GM12878 (cell line): ENCODE data around the gene ARHGEF6. TPM values are rescaled to one million over a fixed set of nuclear protein-coding genes. Genes with fewer than 3 reads are reported as not detected.

ENCODE experiments used
- ASH2L ChIP-seq: fragments of 300-600, 200-600 bp; sonication (generic); IDR thresholded peaks from 2 replicates; pipeline ENCODE4 v1.6.1; 2017; ENCODE audit warnings: low read depth, mild to moderate bottlenecking, borderline replicate concordance
- CEBPB ChIP-seq, 2 experiments: fragments of 150-350 bp in 1 of 2; IDR thresholded peaks; 2 replicates each; pipeline ENCODE4 v1.6.1; 2012 to 2014; ENCODE audit warnings: low read depth in 2 of 2, low read length in 2 of 2, borderline replicate concordance in 1 of 2, inconsistent platforms in 1 of 2
- CREB1 ChIP-seq: IDR thresholded peaks from 2 replicates; pipeline ENCODE4 v1.6.1; 2012; ENCODE audit warnings: low read depth, mild to moderate bottlenecking, inconsistent platforms
- CREM ChIP-seq: IDR thresholded peaks from 2 replicates; pipeline ENCODE4 v1.6.1; 2014; ENCODE audit warnings: antibody characterized with exemption, low read depth
- ETV6 ChIP-seq, 2 experiments: fragments of 450-650 bp in 1 of 2; IDR thresholded peaks in 1 of 2; conservative IDR thresholded peaks in 1 of 2; 2 replicates each; pipeline ENCODE4 v1.6.1; 2014; ENCODE audit warnings: antibody characterized with exemption in 1 of 2, borderline replicate concordance in 1 of 2, low read depth in 1 of 2, mild to moderate bottlenecking in 1 of 2, moderate library complexity in 1 of 2
- HCFC1 ChIP-seq: fragments of 150-350 bp; IDR thresholded peaks from 2 replicates; pipeline ENCODE4 v1.6.1; 2014; ENCODE audit warnings: low read length
- LARP7 ChIP-seq: fragments of 450-650 bp; IDR thresholded peaks from 2 replicates; pipeline ENCODE4 v1.6.1; 2017; ENCODE audit warnings: mild to moderate bottlenecking
- MEF2B ChIP-seq: fragments of 450-650 bp; IDR thresholded peaks from 2 replicates; pipeline ENCODE4 v1.6.1; 2018; ENCODE audit warnings: mild to moderate bottlenecking, moderate library complexity; ENCODE audit not compliant: partially characterized antibody, poor library complexity, severe bottlenecking
- NFYA ChIP-seq: IDR thresholded peaks from 2 replicates; pipeline ENCODE4 v1.6.1; 2011; ENCODE audit warnings: low read depth, mild to moderate bottlenecking, low read length, improper control_type of control experiment, borderline replicate concordance
- NR2C2 ChIP-seq: IDR thresholded peaks from 2 replicates; pipeline ENCODE4 v1.6.1; 2011; ENCODE audit warnings: borderline replicate concordance, low read depth; ENCODE audit not compliant: control insufficient read depth, insufficient read length
- PAX8 ChIP-seq: fragments of 450-650 bp; IDR thresholded peaks from 2 replicates; pipeline ENCODE4 v1.6.1; 2017; ENCODE audit warnings: mild to moderate bottlenecking, moderate library complexity
- POLR2AphosphoS2 ChIP-seq: IDR thresholded peaks from 2 replicates; pipeline ENCODE4 v1.6.1; 2011; ENCODE audit warnings: low read depth, mild to moderate bottlenecking, low read length, improper control_type of control experiment, moderate library complexity
- RELA ChIP-seq: fragments of 450-650 bp; IDR thresholded peaks from 2 replicates; pipeline ENCODE4 v1.8.0; 2014; ENCODE audit warnings: borderline replicate concordance; ENCODE audit not compliant: partially characterized antibody
- SIX5 ChIP-seq: IDR thresholded peaks from 2 replicates; pipeline ENCODE4 v1.6.1; 2011; ENCODE audit warnings: mild to moderate bottlenecking, low read depth, low read length, moderate library complexity; ENCODE audit not compliant: severe bottlenecking
- SMAD1 ChIP-seq: fragments of 450-650 bp; IDR thresholded peaks from 2 replicates; pipeline ENCODE4 v1.6.1; 2018; ENCODE audit warnings: mild to moderate bottlenecking, low read depth; ENCODE audit not compliant: partially characterized antibody
- SP1 ChIP-seq: IDR thresholded peaks from one replicate; pipeline ENCODE4 v1.6.1; 2011; ENCODE audit warnings: low read depth, low read length
- SPI1 ChIP-seq: IDR thresholded peaks from 2 replicates; pipeline ENCODE4 v1.6.1; 2011; ENCODE audit warnings: low read depth, mild to moderate bottlenecking, low read length, moderate library complexity, borderline replicate concordance; ENCODE audit not compliant: insufficient read depth
- SUPT20H ChIP-seq: IDR thresholded peaks from 2 replicates; pipeline ENCODE4 v1.6.1; 2011; ENCODE audit warnings: low read depth, mild to moderate bottlenecking, low read length, moderate library complexity, borderline replicate concordance; ENCODE audit not compliant: control insufficient read depth
- ZZZ3 ChIP-seq: IDR thresholded peaks from 2 replicates; pipeline ENCODE4 v1.6.1; 2011; ENCODE audit warnings: low read depth; ENCODE audit not compliant: control insufficient read depth, insufficient read length
- polyA plus RNA-seq, 11 experiments: library from polyadenylated mRNA; depleted of rRNA in 4 of 11; unstranded in 6 of 11; stranded (reverse) in 5 of 11; fragments of >200 nt; fragmentation: Nextera tagmentation in 4 of 11; fragmentation: Illumina TruSeq in 1 of 11; extraction: Ambion mirVana in 4 of 11; extraction: Trizol in 1 of 11; gene quantifications; 1 replicate in 1 of 11; 2 replicates in 10 of 11; pipeline versions ENCODE4 v1.2.1 to v1.2.3, GENCODE V29; 2011 to 2016; ENCODE audit warnings: inconsistent platforms in 2 of 11, missing spikeins in 2 of 11, low read depth in 1 of 11
- total RNA-seq, 4 experiments: library from RNA; depleted of rRNA in 3 of 4; stranded (reverse); fragments of >200 nt in 3 of 4; fragmentation: Illumina TruSeq in 1 of 4; extraction: Trizol in 1 of 4; gene quantifications; 2 replicates each; pipeline versions ENCODE4 v1.2.1 to v1.2.3, GENCODE V29; 2013 to 2021
- TF ChIP-seq, protein P1 (sequence below): fragments of 450-650 bp; formaldehyde crosslinking; IDR thresholded peaks from 2 replicates; pipeline ENCODE4 v1.4.0; 2022; ENCODE audit warnings: mild to moderate bottlenecking, moderate library complexity
- TF ChIP-seq, protein P2 (sequence below): IDR thresholded peaks from 2 replicates; pipeline ENCODE4 v1.6.1; 2012; ENCODE audit warnings: low read length, inconsistent platforms
- TF ChIP-seq, protein P3 (sequence below): IDR thresholded peaks from 2 replicates; pipeline ENCODE4 v1.6.1; 2012; ENCODE audit warnings: low read depth, low read length, improper control_type of control experiment
- TF ChIP-seq, protein P4 (sequence below): fragments of 450-650 bp; formaldehyde crosslinking; IDR thresholded peaks from 2 replicates; pipeline ENCODE4 v1.5.0; 2022; ENCODE audit warnings: mild to moderate bottlenecking, missing genetic modification characterization

The ARHGEF6 gene
- total and polyA plus RNA-seq, 10 of the 15 experiments (the other 5 are each of a cell fraction or from before 2014, with no cell fraction given): 5.4 to 29.7 (median 18.0) TPM

DNA sequence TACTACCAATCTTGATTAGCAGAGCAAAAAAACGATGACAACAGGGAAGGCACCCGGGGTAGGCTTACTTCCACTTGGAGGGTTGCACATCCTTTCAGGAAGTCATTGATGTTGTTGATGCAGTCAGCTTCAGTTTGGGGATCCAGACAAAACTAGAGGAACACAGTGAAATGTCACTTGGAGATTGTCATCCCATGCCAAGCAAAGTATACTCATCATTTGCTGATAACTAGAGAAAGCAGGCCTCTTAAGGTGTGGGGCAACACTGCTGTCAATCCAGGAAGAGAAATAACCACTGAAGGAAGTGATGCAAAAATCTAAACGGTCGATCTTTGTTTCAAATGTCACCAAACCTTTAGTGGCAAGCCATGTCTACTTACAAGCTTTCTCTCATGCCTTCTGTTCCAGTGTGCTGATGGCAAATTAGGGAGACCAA is 1.4 kb downstream of the ARHGEF6 start (continued):
- TF ChIP-seq, protein P1, sequence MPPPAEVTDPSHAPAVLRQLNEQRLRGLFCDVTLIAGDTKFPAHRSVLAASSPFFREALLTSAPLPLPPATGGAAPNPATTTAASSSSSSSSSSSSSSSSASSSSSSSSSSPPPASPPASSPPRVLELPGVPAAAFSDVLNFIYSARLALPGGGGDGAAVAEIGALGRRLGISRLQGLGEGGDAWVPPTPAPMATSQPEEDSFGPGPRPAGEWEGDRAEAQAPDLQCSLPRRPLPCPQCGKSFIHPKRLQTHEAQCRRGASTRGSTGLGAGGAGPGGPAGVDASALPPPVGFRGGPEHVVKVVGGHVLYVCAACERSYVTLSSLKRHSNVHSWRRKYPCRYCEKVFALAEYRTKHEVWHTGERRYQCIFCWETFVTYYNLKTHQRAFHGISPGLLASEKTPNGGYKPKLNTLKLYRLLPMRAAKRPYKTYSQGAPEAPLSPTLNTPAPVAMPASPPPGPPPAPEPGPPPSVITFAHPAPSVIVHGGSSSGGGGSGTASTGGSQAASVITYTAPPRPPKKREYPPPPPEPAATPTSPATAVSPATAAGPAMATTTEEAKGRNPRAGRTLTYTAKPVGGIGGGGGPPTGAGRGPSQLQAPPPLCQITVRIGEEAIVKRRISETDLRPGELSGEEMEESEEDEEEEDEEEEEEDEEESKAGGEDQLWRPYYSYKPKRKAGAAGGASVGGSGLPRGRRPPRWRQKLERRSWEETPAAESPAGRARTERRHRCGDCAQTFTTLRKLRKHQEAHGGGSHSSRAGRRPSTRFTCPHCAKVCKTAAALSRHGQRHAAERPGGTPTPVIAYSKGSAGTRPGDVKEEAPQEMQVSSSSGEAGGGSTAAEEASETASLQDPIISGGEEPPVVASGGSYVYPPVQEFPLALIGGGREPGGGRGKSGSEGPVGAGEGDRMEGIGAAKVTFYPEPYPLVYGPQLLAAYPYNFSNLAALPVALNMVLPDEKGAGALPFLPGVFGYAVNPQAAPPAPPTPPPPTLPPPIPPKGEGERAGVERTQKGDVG (CRISPR knock-in tag): no peak
- TF ChIP-seq, protein P2, sequence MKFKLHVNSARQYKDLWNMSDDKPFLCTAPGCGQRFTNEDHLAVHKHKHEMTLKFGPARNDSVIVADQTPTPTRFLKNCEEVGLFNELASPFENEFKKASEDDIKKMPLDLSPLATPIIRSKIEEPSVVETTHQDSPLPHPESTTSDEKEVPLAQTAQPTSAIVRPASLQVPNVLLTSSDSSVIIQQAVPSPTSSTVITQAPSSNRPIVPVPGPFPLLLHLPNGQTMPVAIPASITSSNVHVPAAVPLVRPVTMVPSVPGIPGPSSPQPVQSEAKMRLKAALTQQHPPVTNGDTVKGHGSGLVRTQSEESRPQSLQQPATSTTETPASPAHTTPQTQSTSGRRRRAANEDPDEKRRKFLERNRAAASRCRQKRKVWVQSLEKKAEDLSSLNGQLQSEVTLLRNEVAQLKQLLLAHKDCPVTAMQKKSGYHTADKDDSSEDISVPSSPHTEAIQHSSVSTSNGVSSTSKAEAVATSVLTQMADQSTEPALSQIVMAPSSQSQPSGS: no peak
- TF ChIP-seq SUPT20H (no peak), SIX5 (no peak), MEF2B (no peak), CREB1 (0 out of 2 replicates have a peak, but pooled peaks have one; percentile 34), PAX8 (no peak), CEBPB (IDR thresholded peaks at IDR 0.05; ENCODE audit: borderline replicate concordance in 1 of 2, low read depth in 2 of 2, low read length in 2 of 2) (no peak), SPI1 (no peak), RELA (no peak), ASH2L (no peak), ETV6 (conservative IDR thresholded peaks at IDR 0.05 in 1 of 2, IDR thresholded peaks at IDR 0.05 in 1 of 2; ENCODE audit: borderline replicate concordance in 1 of 2, low read depth in 1 of 2) (no peak), ZZZ3 (no peak), SMAD1 (no peak), NR2C2 (no peak), CREM (peak; percentile 26; the same call in 1 of the 2 replicates), HCFC1 (no peak), POLR2AphosphoS2 (no peak), SP1 (no peak), LARP7 (no peak), NFYA (no peak)
- TF ChIP-seq, protein P3, sequence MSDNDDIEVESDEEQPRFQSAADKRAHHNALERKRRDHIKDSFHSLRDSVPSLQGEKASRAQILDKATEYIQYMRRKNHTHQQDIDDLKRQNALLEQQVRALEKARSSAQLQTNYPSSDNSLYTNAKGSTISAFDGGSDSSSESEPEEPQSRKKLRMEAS: no peak
- TF ChIP-seq, protein P4, sequence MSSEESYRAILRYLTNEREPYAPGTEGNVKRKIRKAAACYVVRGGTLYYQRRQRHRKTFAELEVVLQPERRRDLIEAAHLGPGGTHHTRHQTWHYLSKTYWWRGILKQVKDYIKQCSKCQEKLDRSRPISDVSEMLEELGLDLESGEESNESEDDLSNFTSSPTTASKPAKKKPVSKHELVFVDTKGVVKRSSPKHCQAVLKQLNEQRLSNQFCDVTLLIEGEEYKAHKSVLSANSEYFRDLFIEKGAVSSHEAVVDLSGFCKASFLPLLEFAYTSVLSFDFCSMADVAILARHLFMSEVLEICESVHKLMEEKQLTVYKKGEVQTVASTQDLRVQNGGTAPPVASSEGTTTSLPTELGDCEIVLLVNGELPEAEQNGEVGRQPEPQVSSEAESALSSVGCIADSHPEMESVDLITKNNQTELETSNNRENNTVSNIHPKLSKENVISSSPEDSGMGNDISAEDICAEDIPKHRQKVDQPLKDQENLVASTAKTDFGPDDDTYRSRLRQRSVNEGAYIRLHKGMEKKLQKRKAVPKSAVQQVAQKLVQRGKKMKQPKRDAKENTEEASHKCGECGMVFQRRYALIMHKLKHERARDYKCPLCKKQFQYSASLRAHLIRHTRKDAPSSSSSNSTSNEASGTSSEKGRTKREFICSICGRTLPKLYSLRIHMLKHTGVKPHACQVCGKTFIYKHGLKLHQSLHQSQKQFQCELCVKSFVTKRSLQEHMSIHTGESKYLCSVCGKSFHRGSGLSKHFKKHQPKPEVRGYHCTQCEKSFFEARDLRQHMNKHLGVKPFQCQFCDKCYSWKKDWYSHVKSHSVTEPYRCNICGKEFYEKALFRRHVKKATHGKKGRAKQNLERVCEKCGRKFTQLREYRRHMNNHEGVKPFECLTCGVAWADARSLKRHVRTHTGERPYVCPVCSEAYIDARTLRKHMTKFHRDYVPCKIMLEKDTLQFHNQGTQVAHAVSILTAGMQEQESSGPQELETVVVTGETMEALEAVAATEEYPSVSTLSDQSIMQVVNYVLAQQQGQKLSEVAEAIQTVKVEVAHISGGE (CRISPR knock-in tag): no peak
